ENCODE results near the gene C1orf56.

Gene C1orf56

GRCh38 chr1:151026460-151026859 is 21.1 kb upstream of the C1orf56 start:
- DNase-seq = no peak

DNA sequence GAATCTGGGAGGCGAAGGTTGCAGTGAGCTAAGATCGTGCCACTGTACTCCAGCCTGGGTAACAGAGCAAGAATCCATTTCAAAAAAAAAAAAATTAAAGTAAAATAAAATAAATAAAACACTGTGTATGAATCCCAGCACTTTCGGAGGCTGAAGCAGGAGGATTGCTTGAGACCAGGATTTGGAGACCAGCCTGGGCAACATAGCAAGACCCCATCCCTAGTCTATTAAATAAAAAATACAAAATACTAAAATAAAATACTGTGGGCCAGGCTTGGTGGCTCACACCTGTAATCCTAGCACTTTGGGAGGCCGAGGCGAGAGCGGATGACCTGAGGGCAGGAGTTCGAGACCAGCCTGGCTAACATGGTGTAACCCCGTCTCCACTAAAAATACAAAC is 15.4 kb upstream of the C1orf56 start:
- DNase-seq = no peak

DNA sequence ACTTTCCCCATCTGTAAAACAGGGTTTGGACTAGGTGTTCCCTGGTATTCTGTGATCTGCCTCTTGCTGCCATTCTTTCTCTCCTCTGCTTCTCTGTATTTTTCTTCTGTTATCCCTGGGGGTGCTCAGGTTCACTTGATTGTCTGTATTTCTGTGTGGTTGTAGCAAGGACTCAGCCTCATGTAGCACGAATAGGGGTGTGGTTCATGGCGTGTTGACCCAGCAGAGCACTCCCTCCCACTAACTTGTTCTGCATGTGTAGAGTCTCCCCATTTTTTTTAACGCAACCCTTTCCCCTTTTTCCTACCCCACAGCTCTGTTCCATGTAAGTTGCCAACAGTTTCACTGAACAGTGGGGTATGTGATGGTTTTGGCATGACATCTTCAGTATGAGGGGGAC is 12.4 kb upstream of the C1orf56 start:
- no peak for DNase-seq

DNA sequence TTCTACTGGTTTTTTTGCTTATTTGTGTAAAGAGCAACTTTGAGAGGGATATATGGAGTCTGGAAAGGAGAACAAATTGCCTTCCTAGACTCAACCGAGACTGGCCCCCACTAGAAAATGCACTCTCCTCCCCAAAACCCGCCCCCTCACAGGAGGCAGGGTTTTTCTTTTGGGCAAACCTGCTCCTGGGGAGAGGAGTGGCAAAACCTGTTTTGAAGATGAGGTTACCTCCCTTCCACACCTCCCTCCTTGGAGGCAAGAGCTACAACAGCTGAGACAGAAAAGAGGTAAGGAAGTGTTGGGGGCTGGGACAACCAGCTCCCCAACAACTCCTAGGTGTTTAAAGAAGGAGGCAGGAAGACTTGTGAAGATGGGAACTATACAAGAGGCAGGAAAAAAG is 11.2 kb upstream of the C1orf56 start, which contains the start of gene BNIPL:
TSS of gene BNIPL (plus strand) at position 231 of the 400 bp plus-strand sequence. CDS start at position 371, 140 bp downstream.
- no peak for DNase-seq

GRCh38 chr1:151037032-151037431 is 10.5 kb upstream of the C1orf56 start:
- no peak for DNase-seq

GRCh38 chr1:151039521-151039920 is 8.0 kb upstream of the C1orf56 start:
- no peak for DNase-seq

GRCh38 chr1:151043163-151043562 is 4.4 kb upstream of the C1orf56 start:
- DNase-seq = peak in 1 of 2 donors; percentile 33

DNA sequence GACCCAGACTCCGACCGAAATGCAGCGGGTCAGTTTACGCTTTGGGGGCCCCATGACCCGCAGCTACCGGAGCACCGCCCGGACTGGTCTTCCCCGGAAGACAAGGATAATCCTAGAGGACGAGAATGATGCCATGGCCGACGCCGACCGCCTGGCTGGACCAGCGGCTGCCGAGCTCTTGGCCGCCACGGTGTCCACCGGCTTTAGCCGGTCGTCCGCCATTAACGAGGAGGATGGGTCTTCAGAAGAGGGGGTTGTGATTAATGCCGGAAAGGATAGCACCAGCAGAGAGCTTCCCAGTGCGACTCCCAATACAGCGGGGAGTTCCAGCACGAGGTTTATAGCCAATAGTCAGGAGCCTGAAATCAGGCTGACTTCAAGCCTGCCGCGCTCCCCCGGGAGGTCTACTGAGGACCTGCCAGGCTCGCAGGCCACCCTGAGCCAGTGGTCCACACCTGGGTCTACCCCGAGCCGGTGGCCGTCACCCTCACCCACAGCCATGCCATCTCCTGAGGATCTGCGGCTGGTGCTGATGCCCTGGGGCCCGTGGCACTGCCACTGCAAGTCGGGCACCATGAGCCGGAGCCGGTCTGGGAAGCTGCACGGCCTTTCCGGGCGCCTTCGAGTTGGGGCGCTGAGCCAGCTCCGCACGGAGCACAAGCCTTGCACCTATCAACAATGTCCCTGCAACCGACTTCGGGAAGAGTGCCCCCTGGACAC is 534 bp downstream of the C1orf56 start:
- peak; percentile 68 to 70 for DNase-seq

GRCh38 chr1:151048645-151049032 is 1.1 kb downstream of the C1orf56 start:
- no peak for DNase-seq

- peak in 1 of 2 donors; percentile 28 for DNase-seq
Observed at GRCh38 chr1:151049458-151049857, 1.9 kb downstream of the C1orf56 start.

DNA sequence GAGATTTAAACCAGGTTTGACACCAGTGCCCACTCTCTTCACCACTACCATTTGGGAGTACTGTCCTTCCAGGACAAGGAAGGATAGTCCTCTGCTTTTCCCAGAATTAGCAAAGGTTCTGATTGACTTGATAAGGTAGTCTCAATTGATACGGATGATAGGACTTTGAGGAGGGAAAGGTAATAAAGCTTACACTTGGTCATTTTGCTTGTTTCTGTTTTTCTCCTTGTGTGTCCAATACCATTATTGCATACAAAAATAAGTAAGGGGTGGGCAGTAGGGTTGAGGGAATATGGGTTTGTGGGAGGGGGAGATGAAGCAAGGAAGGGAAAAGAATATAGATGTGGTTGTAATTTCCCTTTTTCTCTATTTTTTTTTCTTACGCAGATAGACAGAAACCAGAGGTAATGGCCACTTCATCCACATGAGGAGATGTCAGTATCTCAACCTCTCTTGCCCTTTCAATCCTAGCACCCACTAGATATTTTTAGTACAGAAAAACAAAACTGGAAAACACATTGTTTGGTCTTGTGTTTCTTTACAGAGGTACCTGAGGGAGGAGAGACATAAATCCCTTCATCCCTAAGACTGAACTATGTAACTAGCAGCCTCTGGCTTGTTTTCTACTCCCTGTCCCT is 2.6 kb downstream of the C1orf56 start:
- DNase-seq = no peak

- DNase-seq = no peak
Observed at GRCh38 chr1:151051356-151052009, 3.9 kb downstream of the C1orf56 start.

- no peak for DNase-seq
Observed at GRCh38 chr1:151054971-151055547, 7.5 kb downstream of the C1orf56 start.

- DNase-seq = peak in 1 of 2 donors; percentile 27
Observed at GRCh38 chr1:151055581-151055980, 8.0 kb downstream of the C1orf56 start.

GRCh38 chr1:151056149-151056548 is 8.6 kb downstream of the C1orf56 start:
- DNase-seq = peak; percentile 47 to 78

DNA sequence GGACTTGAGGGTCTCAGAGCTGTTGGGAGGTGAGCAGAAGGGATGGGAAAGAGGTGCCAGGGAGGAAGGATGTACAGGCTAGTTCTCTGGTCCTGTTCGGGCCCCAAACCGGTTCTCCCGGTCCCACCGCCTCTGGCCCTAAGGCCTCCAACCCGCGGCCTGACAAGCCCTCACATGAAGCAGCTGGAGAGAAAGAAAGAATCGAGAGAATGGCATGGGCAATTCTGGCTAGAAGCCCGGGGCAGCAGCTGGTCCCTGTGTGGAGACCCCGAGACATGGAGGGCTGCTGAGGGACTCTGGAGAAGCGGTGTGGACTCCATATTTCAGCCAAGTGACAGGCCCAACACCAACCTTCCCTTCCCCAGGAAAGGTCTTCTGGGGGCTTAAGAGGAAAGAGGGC is 11.1 kb downstream of the C1orf56 start:
- no peak for DNase-seq

DNA sequence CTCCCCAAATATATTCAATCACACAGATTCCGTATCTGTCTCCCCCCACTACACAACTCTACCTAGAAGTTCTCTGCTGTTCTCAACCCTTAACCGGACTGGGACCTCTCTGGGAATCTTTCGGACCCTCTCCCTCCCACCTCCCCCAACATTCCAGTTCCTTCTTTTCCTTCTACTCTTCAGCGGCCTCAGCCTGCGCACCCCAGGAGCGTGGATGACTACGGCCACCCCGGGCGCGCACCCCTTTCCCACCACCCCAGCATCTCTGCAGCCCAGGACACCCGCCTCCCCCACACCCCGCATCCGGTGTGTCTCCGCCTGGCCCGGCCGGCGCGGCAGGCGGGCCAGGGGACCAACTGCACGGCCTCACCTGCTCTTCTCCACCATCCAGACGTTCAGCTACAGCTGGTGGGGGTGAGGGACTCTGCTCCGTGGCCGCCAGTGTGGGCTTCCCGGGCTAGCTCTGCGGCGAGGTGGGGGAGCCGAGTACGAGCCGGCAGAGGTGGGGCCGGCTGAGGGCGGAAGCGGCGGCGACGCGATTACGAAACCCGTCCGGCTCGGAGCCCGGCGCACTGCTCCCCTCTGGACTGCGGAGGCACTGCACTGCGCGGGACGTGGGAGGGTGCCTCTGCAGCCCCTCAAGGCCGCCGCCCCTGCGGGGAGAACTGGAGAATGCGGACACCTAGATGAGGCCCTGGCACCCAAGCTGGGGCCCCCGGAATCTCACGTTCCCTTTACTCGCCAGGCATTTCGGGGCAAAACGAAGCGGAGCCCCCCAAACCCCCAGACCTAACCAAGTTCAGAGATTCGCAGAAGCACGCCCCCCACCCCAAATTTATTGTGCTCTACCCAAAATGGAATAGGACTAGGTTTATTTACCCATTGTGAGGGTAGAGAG is 11.8 kb downstream of the C1orf56 start, which contains the start of gene CDC42SE1:
TSS of gene CDC42SE1 (minus strand) at position 514 of the 898 bp plus-strand sequence. CDS start 3,892 bp downstream, outside the sequence.
- DNase-seq = peak; percentile 87 to 88

DNA sequence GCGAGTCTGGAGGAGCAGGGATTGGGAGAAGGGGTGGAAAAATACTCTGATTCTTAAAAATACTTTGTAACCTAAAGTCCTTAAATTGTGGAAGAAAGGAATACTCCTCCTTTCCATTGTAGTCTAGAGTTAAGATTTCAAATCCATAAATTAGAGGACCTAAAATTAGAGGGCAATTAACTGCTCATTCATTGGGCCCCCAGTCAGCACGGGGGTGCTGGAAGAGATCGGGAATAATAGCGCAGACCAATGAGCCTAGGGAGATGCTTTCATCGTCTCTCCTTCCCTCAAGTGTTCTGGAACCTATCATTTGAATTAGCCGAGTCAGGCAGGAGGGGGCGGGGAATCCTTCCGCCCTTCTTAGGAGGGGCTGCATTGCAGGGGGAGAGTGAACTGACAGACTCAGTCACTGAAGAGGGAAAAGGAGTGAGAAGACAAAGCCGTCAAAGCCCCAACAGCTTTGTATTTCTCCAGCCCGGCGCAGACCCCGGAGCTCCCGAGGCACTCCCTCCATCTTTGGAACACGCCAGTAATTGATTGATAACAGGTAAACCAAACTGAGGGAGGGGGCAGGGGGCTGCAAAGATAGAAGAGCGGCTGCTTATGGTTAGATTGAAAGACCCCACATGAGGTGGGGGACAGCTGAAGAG is 12.6 kb downstream of the C1orf56 start, which contains the start of gene MLLT11:
TSS of gene MLLT11 (plus strand) at position 391 of the 650 bp plus-strand sequence. CDS start 6,828 bp downstream, outside the sequence.
- DNase-seq = peak in 1 of 2 donors; percentile 25

DNA sequence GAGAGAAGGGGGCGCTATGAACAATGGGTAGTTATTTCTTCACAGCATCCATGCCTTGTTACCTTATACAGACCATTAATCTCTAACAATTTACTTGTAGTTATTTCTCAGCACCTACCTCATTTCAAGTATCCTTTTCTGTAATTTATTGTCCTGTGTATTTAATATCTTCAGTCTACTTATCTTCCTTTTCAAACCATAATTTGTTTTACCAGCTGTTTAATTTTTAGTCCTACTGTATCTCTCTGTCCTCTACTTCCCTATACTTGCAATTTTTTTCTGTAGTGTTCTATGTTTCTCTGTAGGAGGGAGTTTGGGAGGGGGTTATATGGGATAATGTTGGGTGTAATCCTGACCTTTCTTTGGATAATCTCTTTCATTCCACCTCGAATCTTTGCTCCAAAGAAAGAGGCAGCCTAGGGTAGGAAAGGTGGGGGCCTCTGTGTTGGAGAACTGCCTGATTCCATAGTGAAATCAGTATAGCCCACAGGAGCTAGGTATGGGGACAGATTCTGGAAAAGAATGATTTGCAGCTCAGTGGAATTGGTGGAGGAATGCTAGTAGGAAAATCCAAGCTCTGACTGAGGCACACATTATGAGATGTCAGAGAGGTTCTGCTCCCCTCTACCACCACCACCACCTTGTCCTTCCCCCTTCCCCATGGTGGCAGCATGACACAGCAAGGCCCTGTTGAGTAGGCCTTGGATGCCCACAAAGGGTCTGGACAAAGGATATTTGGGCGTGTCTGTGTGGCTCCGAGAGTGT is 13.3 kb downstream of the C1orf56 start:
- no peak for DNase-seq

DNA sequence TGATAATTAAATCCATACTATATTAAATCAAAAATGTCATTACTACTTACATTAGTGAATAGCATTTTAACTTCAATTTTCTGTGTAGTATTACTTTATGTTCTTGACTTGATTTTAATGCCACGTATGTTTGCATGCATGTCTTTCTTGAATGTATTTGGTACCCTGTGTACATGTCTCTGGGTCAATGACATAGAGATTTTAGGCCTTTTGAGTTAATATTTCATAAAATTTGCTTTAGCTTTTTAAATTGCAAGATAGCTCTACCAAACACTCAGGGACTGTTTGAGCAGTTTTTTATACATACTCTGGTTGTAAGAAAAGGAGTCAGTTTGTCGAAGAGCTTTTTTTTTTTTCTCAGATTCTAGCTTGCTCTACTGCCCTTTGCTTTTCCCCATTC is 14.2 kb downstream of the C1orf56 start:
- no peak for DNase-seq
